ENCODE results near the gene PCID2. TPM values are rescaled to one million over a fixed set of nuclear protein-coding genes. Genes with fewer than 3 reads are reported as not detected.

The PCID2 gene
- total and polyA plus RNA-seq, 2 of the 13 experiments (the other 11 are each of a cell fraction or from before 2014, with no cell fraction given): 65.0 to 111 TPM

GRCh38 chr13:113138792-113139551 is 69.5 kb downstream of the PCID2 start (continued):
- TF ChIP-seq DBP (CRISPR knock-in tag; IDR thresholded peaks at IDR 0.05; ENCODE audit: not compliant biosample characterization) (peak; percentile 81), SKI (IDR thresholded peaks at IDR 0.05; ENCODE audit: partially characterized antibody) (peak; percentile 83), ESRRA (CRISPR knock-in tag; IDR thresholded peaks at IDR 0.05; ENCODE audit: low read depth) (peak; percentile 89), ZBTB14 (CRISPR knock-in tag; IDR thresholded peaks at IDR 0.05) (peak; percentile 30; the same call in 1 of the 2 replicates), ZNF556 (CRISPR knock-in tag; IDR thresholded peaks at IDR 0.05; ENCODE audit: borderline replicate concordance) (peak; percentile 91; the same call in 1 of the 2 replicates), ZBTB8A (CRISPR knock-in tag; IDR thresholded peaks at IDR 0.05; ENCODE audit: borderline replicate concordance, low read depth) (no peak), MAFK (conservative IDR thresholded peaks at IDR 0.05 in 1 of 2, IDR thresholded peaks at IDR 0.05 in 1 of 2; ENCODE audit: low read length in 2 of 2) (no peak), ETV5 (CRISPR knock-in tag; IDR thresholded peaks at IDR 0.05; ENCODE audit: borderline replicate concordance) (peak; percentile 100), ATF1 (CRISPR knock-in tag; IDR thresholded peaks at IDR 0.05) (peak; percentile 73; the same call in 1 of the 2 replicates), ZNF143 (CRISPR knock-in tag; IDR thresholded peaks at IDR 0.05) (peak; percentile 21; the same call in 1 of the 2 replicates), ZBTB21 (CRISPR knock-in tag; IDR thresholded peaks at IDR 0.05) (no peak), ZBED4 (CRISPR knock-in tag; IDR thresholded peaks at IDR 0.05; ENCODE audit: borderline replicate concordance) (peak; percentile 76; the same call in 1 of the 2 replicates), NAIF1 (CRISPR knock-in tag; IDR thresholded peaks at IDR 0.05; ENCODE audit: borderline replicate concordance) (peak; percentile 78; the same call in 1 of the 2 replicates), ZNF737 (CRISPR knock-in tag; IDR thresholded peaks at IDR 0.05; ENCODE audit: borderline replicate concordance) (no peak), ATF7-NPFF (CRISPR knock-in tag; IDR thresholded peaks at IDR 0.05; ENCODE audit: low read depth) (0 out of 2 replicates have a peak, but pooled peaks have one; percentile 50), REPIN1 (CRISPR knock-in tag; IDR thresholded peaks at IDR 0.05; ENCODE audit: borderline replicate concordance, low read depth) (peak; percentile 47; the same call in 1 of the 2 replicates)
- TF ChIP-seq, protein P1, sequence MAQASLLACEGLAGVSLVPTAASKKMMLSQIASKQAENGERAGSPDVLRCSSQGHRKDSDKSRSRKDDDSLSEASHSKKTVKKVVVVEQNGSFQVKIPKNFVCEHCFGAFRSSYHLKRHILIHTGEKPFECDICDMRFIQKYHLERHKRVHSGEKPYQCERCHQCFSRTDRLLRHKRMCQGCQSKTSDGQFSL (CRISPR knock-in tag; IDR thresholded peaks at IDR 0.05): 0 out of 2 replicates have a peak, but pooled peaks have one; percentile 63
- TF ChIP-seq, protein P2, sequence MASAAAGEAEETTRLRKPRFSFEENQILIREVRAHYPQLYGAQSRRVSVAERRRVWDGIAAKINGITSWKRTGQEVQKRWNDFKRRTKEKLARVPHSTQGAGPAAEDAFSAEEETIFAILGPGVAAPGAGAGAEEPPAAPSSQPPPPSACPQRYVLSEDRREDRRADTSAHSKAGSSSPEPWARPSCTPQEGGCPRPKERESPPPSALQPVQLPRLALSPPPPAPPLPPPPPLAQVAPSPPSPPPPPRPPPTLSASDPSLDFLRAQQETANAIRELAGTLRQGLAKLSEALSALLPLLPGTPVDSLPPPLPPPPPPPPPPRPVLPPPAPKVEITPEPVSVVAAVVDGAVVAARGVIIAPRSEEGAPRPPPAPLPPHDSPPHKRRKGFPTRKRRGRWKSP (CRISPR knock-in tag; IDR thresholded peaks at IDR 0.05): peak; percentile 87
- TF ChIP-seq, protein P3, sequence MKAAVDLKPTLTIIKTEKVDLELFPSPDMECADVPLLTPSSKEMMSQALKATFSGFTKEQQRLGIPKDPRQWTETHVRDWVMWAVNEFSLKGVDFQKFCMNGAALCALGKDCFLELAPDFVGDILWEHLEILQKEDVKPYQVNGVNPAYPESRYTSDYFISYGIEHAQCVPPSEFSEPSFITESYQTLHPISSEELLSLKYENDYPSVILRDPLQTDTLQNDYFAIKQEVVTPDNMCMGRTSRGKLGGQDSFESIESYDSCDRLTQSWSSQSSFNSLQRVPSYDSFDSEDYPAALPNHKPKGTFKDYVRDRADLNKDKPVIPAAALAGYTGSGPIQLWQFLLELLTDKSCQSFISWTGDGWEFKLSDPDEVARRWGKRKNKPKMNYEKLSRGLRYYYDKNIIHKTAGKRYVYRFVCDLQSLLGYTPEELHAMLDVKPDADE (CRISPR knock-in tag; IDR thresholded peaks at IDR 0.05): no peak

Measured in HepG2 (cell line).